HG03159 (cell line): ENCODE results near the gene COL6A5.
"Not testable (repeated sequence)": the region's sequence is repeated elsewhere in the genome, so short reads cannot be mapped to it uniquely, and the experiment has no call there.

Experiments used
- ATAC-seq: cut with Tn5 transposase; IDR thresholded peaks from one replicate; pipeline ENCODE4 v1.9.1; 2021; ENCODE audit warnings: mild to moderate bottlenecking, moderate library complexity; ENCODE audit not compliant: unreplicated experiment

The COL6A5 gene

GRCh38 chr3:130383424-130383823 lies 38.0 kb downstream of the COL6A5 start:
- ATAC-seq, result no peak

GRCh38 chr3:130384476-130385025 lies 39.1 kb downstream of the COL6A5 start:
- ATAC-seq, result no peak

GRCh38 chr3:130386604-130387263 lies 41.3 kb downstream of the COL6A5 start:
- no peak for ATAC-seq

- ATAC-seq, result no peak
Observed at GRCh38 chr3:130389743-130390478, 44.4 kb downstream of the COL6A5 start.

- ATAC-seq, result no peak
Observed at GRCh38 chr3:130392266-130392665, 46.8 kb downstream of the COL6A5 start.

- no peak for ATAC-seq
Observed at GRCh38 chr3:130393594-130393993, 48.1 kb downstream of the COL6A5 start.

- no peak for ATAC-seq
Observed at GRCh38 chr3:130395331-130395730, 49.9 kb downstream of the COL6A5 start.

- no peak for ATAC-seq
Observed at GRCh38 chr3:130395916-130396315, 50.4 kb downstream of the COL6A5 start.

- no peak for ATAC-seq
Observed at GRCh38 chr3:130404401-130404800, 58.9 kb downstream of the COL6A5 start.

- ATAC-seq, result no peak
Observed at GRCh38 chr3:130405956-130406355, 60.5 kb downstream of the COL6A5 start.

- ATAC-seq, result not testable (repeated sequence)
Observed at GRCh38 chr3:130408253-130408652, 62.8 kb downstream of the COL6A5 start.

GRCh38 chr3:130411320-130411719 lies 65.8 kb downstream of the COL6A5 start:
- no peak for ATAC-seq

GRCh38 chr3:130412991-130413560 lies 67.6 kb downstream of the COL6A5 start:
- ATAC-seq, result no peak

GRCh38 chr3:130414457-130414856 lies 69.0 kb downstream of the COL6A5 start:
- ATAC-seq, result no peak

GRCh38 chr3:130420466-130420865 lies 75.0 kb downstream of the COL6A5 start:
- ATAC-seq, result no peak

GRCh38 chr3:130423064-130423463 lies 77.6 kb downstream of the COL6A5 start:
- no peak for ATAC-seq

GRCh38 chr3:130424837-130425236 lies 79.4 kb downstream of the COL6A5 start:
- ATAC-seq, result no peak

- no peak for ATAC-seq
Observed at GRCh38 chr3:130425484-130425883, 80.0 kb downstream of the COL6A5 start.

GRCh38 chr3:130426206-130426605 lies 80.7 kb downstream of the COL6A5 start:
- ATAC-seq, result no peak

GRCh38 chr3:130428871-130429712 lies 83.6 kb downstream of the COL6A5 start:
- no peak for ATAC-seq

- ATAC-seq, result no peak
Observed at GRCh38 chr3:130429713-130430023, 84.2 kb downstream of the COL6A5 start.
